Activated B cell treated with CpG ODN at 0.5 μM for 24 hours (primary cell): ENCODE measurements around the gene INF2. TPM values are rescaled to one million over a fixed set of nuclear protein-coding genes. Genes with fewer than 3 reads are reported as not detected.

Source experiments
- ATAC-seq: fragments of 200-7000 bp; cut with Tn5 transposase; one replicate; pipeline ENCODE4 v1.10.0; 2021; ENCODE audit warnings: low read depth, mild to moderate bottlenecking, moderate library complexity
- CTCF ChIA-PET: fragments of 350-600 bp; sonication (Branson Sonifier 250); formaldehyde crosslinking; loops from one replicate; lab custom pipeline; 2021; ENCODE audit warnings: antibody characterized with exemption; lab: Charles Lee
- POLR2A ChIA-PET: fragments of 350-600 bp; sonication (Branson Sonifier 250); formaldehyde crosslinking; loops from one replicate; lab custom pipeline; 2021; ENCODE audit warnings: antibody characterized with exemption; lab: Charles Lee
- DNase-seq: peaks from one replicate; pipeline ENCODE4 v3.0.0; 2022
- H3K27ac Mint-ChIP-seq: one replicate; pipeline ENCODE4 v1.8.0; 2020; ENCODE audit warnings: mixed read lengths
- H3K27me3 Mint-ChIP-seq: one replicate; pipeline ENCODE4 v1.8.0; 2021; ENCODE audit warnings: mixed read lengths
- H3K36me3 Mint-ChIP-seq: one replicate; pipeline ENCODE4 v1.8.0; 2021; ENCODE audit warnings: low read depth, mixed read lengths
- H3K4me1 Mint-ChIP-seq: one replicate; pipeline ENCODE4 v1.8.0; 2021; ENCODE audit warnings: mixed read lengths
- H3K4me3 Mint-ChIP-seq: one replicate; pipeline ENCODE4 v1.8.0; 2020; ENCODE audit warnings: mild to moderate bottlenecking, mixed read lengths
- H3K9me3 Mint-ChIP-seq: one replicate; pipeline ENCODE4 v1.8.0; 2020; ENCODE audit warnings: mixed read lengths
- CTCF ChIP-seq: fragments of 200-600 bp; IDR thresholded peaks from one replicate; pipeline ENCODE4 v1.8.0; 2022; ENCODE audit warnings: antibody characterized with exemption, mild to moderate bottlenecking
- intact Hi-C: fragments of 100-400 bp; cut with micrococcal nuclease; formaldehyde crosslinking; loops from one replicate; pipeline ENCODE4 v1.15.1; 2024
- total RNA-seq: library from RNA; stranded (reverse); gene quantifications from 2 replicates; pipeline ENCODE4 v1.2.3, GENCODE V29; 2022

The INF2 gene
- total RNA-seq = 38.6 and 47.2 TPM in 2 replicates

- peak; percentile 78 for ATAC-seq
- Mint-ChIP-seq H3K9me3 (no peaks in the 10 kb centered on the region), H3K4me3 (peak within 1 kb of the TSS; percentile 72), H3K4me1 (peaks cover 68% of the 10 kb centered on the region), H3K27ac (no peak within 1 kb of the TSS), H3K36me3 (no peaks in the 10 kb centered on the region), H3K27me3 (no peaks in the 10 kb centered on the region)
- intact Hi-C loops = loop anchor here (1.0 to 10.0 kb wide), 4 partner anchors 19 to 236 kb away; partner anchors contain the start of genes PLD4 and SIVA1
- CTCF ChIA-PET = no interaction called here
- TF ChIP-seq CTCF = no peak
- DNase-seq = peak; percentile 63
- POLR2A ChIA-PET = interaction anchor here (0.6 to 1.8 kb wide), 6 partner anchors 9 to 63 kb away, joined by 3 to 6 read pairs (median 4); partner anchors contain the start of gene SIVA1
Observed at GRCh38 chr14:104689109-104689880, at the start of gene INF2. Gene INF2, plus strand, starts transcription at chr14:104689618. Its CDS starts 11,748 bp downstream, at chr14:104701366.

- DNase-seq (peak; percentile 61), ATAC-seq (peak; percentile 91)
- Mint-ChIP-seq H3K27ac (no peak overlapping the region), H3K36me3 (no peaks in the 10 kb centered on the region), H3K4me1 (peaks cover 2% of the 10 kb centered on the region), H3K27me3 (peaks cover 3% of the 10 kb centered on the region), H3K9me3 (peaks cover 1% of the 10 kb centered on the region), H3K4me3 (no peak overlapping the region)
- TF ChIP-seq CTCF = no peak
- POLR2A ChIA-PET = no interaction called here
- CTCF ChIA-PET = interaction anchor here (1.2 to 1.9 kb wide), 4 partner anchors 69 to 562 kb away, joined by 3 to 10 read pairs (median 4); no protein-coding TSS in a partner anchor
- intact Hi-C loops = no loop called here
Observed at GRCh38 chr14:104639885-104640548, 49.4 kb upstream of the INF2 start.

GRCh38 chr14:104640681-104641080 lies 48.7 kb upstream of the INF2 start:
- no peak for TF ChIP-seq CTCF
- ChIA-PET POLR2A (no interaction called here), CTCF (interaction anchor here (1.2 to 1.9 kb wide), 3 partner anchors 68 to 563 kb away, joined by 3 to 10 read pairs (median 6); no protein-coding TSS in a partner anchor)
- intact Hi-C loops = no loop called here
- Mint-ChIP-seq H3K4me3 (no peak overlapping the region), H3K9me3 (peaks cover 5% of the 10 kb centered on the region), H3K27me3 (peaks cover 3% of the 10 kb centered on the region), H3K4me1 (peaks cover 5% of the 10 kb centered on the region), H3K36me3 (no peaks in the 10 kb centered on the region), H3K27ac (no peak overlapping the region)
- ATAC-seq = no peak
- no peak for DNase-seq

- ATAC-seq = no peak
- H3K27me3 Mint-ChIP-seq = peaks cover 3% of the 10 kb centered on the region
Observed at GRCh38 chr14:104641753-104642539, 47.5 kb upstream of the INF2 start.

More at GRCh38 chr14:104641753-104642539, 47.5 kb upstream of the INF2 start:
- POLR2A ChIA-PET = no interaction called here
- no peak for DNase-seq
- no peak overlapping the region for H3K4me3 Mint-ChIP-seq
- CTCF ChIA-PET = no interaction called here
- intact Hi-C loops = no loop called here
- no peak overlapping the region for H3K27ac Mint-ChIP-seq
- H3K9me3 Mint-ChIP-seq = peaks cover 5% of the 10 kb centered on the region
- no peaks in the 10 kb centered on the region for H3K36me3 Mint-ChIP-seq
- TF ChIP-seq CTCF = no peak
- peaks cover 9% of the 10 kb centered on the region for H3K4me1 Mint-ChIP-seq
